Measurements from ENCODE around the gene NHEJ1. TPM values are rescaled to one million over a fixed set of nuclear protein-coding genes. Genes with fewer than 3 reads are reported as not detected.

The NHEJ1 gene
- 10 to 100 TPM; 22.4 to 26.3 TPM for total RNA-seq

GRCh38 chr2:219160186-219161017 is at the start of gene NHEJ1:
Gene NHEJ1, minus strand, starts transcription at chr2:219160815. Its CDS starts 2,453 bp downstream, at chr2:219158362.
- peak; percentile 92 for ATAC-seq
- intact Hi-C loops (cut with micrococcal nuclease), result loop anchor here (2.0 to 5.0 kb wide), 3 partner anchors 16 to 142 kb away; partner anchors contain the start of gene CNPPD1

GRCh38 chr2:219209236-219210195 is 48.9 kb upstream of the NHEJ1 start:
- POLR2A ChIA-PET, result interaction anchor here (0.8 to 4.1 kb wide), 9 partner anchors 8 to 50 kb away, joined by 3 to 31 read pairs (median 4); partner anchors contain the start of genes ABCB6, NHEJ1 and TUBA4B
- H3K4me3 Mint-ChIP-seq, result no peak overlapping the region
- intact Hi-C loops (cut with micrococcal nuclease), result loop anchor here (5.0 kb wide), 2 partner anchors 37 to 47 kb away; partner anchors contain the start of genes NHEJ1 and SLC23A3
- peaks cover 2% of the 10 kb centered on the region for H3K9me3 Mint-ChIP-seq
- no peaks in the 10 kb centered on the region for H3K27me3 Mint-ChIP-seq
- H3K27ac Mint-ChIP-seq, result peak overlapping the region; percentile 70
- no peak for DNase-seq
- CTCF ChIA-PET, result interaction anchor here (1.4 to 6.7 kb wide), 7 partner anchors 29 to 151 kb away, joined by 3 to 49 read pairs (median 5); partner anchors contain the start of genes CNPPD1, GLB1L, NHEJ1 and SLC23A3
- H3K4me1 Mint-ChIP-seq (ENCODE audit: low read depth), result peaks cover 44% of the 10 kb centered on the region
- ATAC-seq, result no peak
- peaks cover 44% of the 10 kb centered on the region for H3K36me3 Mint-ChIP-seq (ENCODE audit: low read depth)
- TF ChIP-seq CTCF (IDR thresholded peaks at IDR 0.05), result no peak

More at GRCh38 chr2:219160186-219161017, at the start of gene NHEJ1:
- H3K27ac Mint-ChIP-seq, result peak within 1 kb of the TSS; percentile 93
- peaks cover 12% of the 10 kb centered on the region for H3K36me3 Mint-ChIP-seq (ENCODE audit: low read depth)
- DNase-seq, result peak; percentile 98
- peak within 1 kb of the TSS; percentile 85 for H3K4me3 Mint-ChIP-seq
- ChIA-PET POLR2A (interaction anchor here (0.8 to 1.7 kb wide), 8 partner anchors 11 to 139 kb away, joined by 3 to 7 read pairs (median 4); partner anchors contain the start of genes ANKZF1 and ATG9A), CTCF (interaction anchor here (0.6 to 10.6 kb wide), 34 partner anchors 10 to 227 kb away, joined by 3 to 192 read pairs (median 4); partner anchors contain the start of genes ABCB6, CNPPD1, DNPEP and GLB1L)
- H3K27me3 Mint-ChIP-seq, result no peaks in the 10 kb centered on the region
- no peaks in the 10 kb centered on the region for H3K9me3 Mint-ChIP-seq
- TF ChIP-seq CTCF (IDR thresholded peaks at IDR 0.05), result peak; percentile 99
- peaks cover 18% of the 10 kb centered on the region for H3K4me1 Mint-ChIP-seq (ENCODE audit: low read depth)

- H3K27me3 Mint-ChIP-seq, result no peaks in the 10 kb centered on the region
- no peak for TF ChIP-seq CTCF (IDR thresholded peaks at IDR 0.05)
- peak overlapping the region; percentile 80 for H3K27ac Mint-ChIP-seq
- intact Hi-C loops (cut with micrococcal nuclease), result loop anchor here (5.0 kb wide), 1 partner anchor 36 kb away; the partner anchor contains the start of gene SLC23A3
- DNase-seq, result no peak
- ATAC-seq, result no peak
- POLR2A ChIA-PET, result interaction anchor here (1.2 to 4.1 kb wide), 7 partner anchors 11 to 48 kb away, joined by 3 to 31 read pairs (median 5); partner anchors contain the start of genes ABCB6, CNPPD1, NHEJ1 and TUBA4B
- CTCF ChIA-PET, result interaction anchor here (1.0 to 6.7 kb wide), 9 partner anchors 25 to 228 kb away, joined by 3 to 49 read pairs (median 4); partner anchors contain the start of genes CNPPD1, GLB1L, NHEJ1 and SLC23A3
- H3K9me3 Mint-ChIP-seq, result peaks cover 7% of the 10 kb centered on the region
- peaks cover 36% of the 10 kb centered on the region for H3K36me3 Mint-ChIP-seq (ENCODE audit: low read depth)
- H3K4me1 Mint-ChIP-seq (ENCODE audit: low read depth), result peaks cover 44% of the 10 kb centered on the region
- peak overlapping the region; percentile 90 for H3K4me3 Mint-ChIP-seq
Measured at GRCh38 chr2:219207884-219208740, 47.5 kb upstream of the NHEJ1 start.

Data from activated CD8-positive, alpha-beta T cell treated with anti-CD3 and anti-CD28 coated beads for 36 hours (primary cell).